ENCODE measurements around the gene BICC1. TPM values are rescaled to one million over a fixed set of nuclear protein-coding genes. Genes with fewer than 3 reads are reported as not detected.

BICC1 gene
- total and polyA plus RNA-seq, 4 donors, result 0.82 to 6.1 (median 4.5) TPM

DNA sequence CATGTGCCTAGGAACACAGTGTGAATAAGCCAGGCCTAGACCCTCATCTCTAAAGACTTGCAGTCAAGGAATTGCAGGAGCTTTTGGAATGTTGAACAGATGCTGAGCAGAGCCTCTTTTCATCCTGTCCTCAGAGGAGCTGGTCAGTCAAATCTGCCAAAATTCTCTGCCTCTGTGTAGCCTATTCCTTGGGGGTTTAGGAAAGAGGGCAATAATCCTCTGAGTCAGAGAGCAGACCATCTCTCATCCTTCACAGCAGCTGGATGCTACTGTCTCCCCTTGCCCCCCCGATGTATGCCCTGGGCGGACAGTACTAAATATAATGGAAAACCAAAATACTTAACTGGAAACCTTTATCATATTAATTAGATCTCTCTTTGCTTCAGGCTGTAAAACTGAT is 52.6 kb downstream of the BICC1 start:
- H3K36me3 ChIP-seq (ENCODE audit: control insufficient read depth in 4 of 4, insufficient read depth in 3 of 4, low read depth in 1 of 4, low read length in 3 of 4), result no peaks in the 10 kb centered on the region
- H3K9me3 ChIP-seq (ENCODE audit: control insufficient read depth in 4 of 4, low read length in 3 of 4), result peaks cover 0 to 10% (median 3%) of the 10 kb centered on the region in 4 donors
- H3K9ac ChIP-seq (ENCODE audit: low read depth in 1 of 2, low read length in 2 of 2), result no peak overlapping the region
- no peaks in the 10 kb centered on the region for H3K4me1 ChIP-seq (ENCODE audit: control insufficient read depth in 4 of 4, insufficient read depth in 4 of 4, low read length in 3 of 4)
- WGBS, result 95% methylated on average over 2 of the region's 2 CpGs
- no peak for DNase-seq (ENCODE audit: low spot score)
- no peaks in the 10 kb centered on the region for H3K27me3 ChIP-seq (ENCODE audit: control insufficient read depth in 4 of 4, insufficient read depth in 4 of 4, low read length in 3 of 4)
- TF ChIP-seq, protein P1, sequence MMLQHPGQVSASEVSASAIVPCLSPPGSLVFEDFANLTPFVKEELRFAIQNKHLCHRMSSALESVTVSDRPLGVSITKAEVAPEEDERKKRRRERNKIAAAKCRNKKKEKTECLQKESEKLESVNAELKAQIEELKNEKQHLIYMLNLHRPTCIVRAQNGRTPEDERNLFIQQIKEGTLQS (IDR thresholded peaks at IDR 0.05), result no peak
- no peak for TF ChIP-seq YY1 (IDR thresholded peaks at IDR 0.05)
- no peak for TF ChIP-seq RXRA (IDR thresholded peaks at IDR 0.05)
- no peak overlapping the region for H3K27ac ChIP-seq (ENCODE audit: low read depth in 1 of 2, low read length in 2 of 2)
- H3K4me3 ChIP-seq (ENCODE audit: low read depth in 1 of 3, low read length in 3 of 3), result no peak overlapping the region

DNA sequence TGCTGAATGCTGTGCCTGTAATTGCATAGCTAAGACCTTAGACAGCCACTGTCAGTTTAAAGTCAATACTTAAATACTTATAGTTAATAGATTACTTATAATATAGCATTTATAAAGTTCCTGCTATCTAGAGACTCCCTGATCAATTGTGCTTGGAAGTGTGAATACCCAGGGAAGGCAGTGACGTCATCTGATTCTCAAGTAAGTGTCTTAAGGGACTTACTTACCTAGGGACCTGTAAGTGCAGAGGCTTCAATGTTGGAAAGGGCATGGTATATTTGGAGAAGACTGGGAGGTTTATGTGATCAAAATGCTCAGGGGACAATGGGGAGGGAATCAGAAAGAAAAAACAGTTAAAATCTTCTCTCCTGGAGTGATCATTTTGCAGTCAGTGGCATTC is 55.0 kb downstream of the BICC1 start:
- Histone ChIP-seq H3K27ac (ENCODE audit: low read depth in 1 of 2, low read length in 2 of 2) (no peak overlapping the region), H3K9ac (ENCODE audit: low read depth in 1 of 2, low read length in 2 of 2) (no peak overlapping the region), H3K9me3 (ENCODE audit: control insufficient read depth in 4 of 4, low read length in 3 of 4) (peaks cover 0 to 8% (median 3%) of the 10 kb centered on the region in 4 donors), H3K4me1 (ENCODE audit: control insufficient read depth in 4 of 4, insufficient read depth in 4 of 4, low read length in 3 of 4) (no peaks in the 10 kb centered on the region), H3K36me3 (ENCODE audit: control insufficient read depth in 4 of 4, insufficient read depth in 3 of 4, low read depth in 1 of 4, low read length in 3 of 4) (no peaks in the 10 kb centered on the region), H3K27me3 (ENCODE audit: control insufficient read depth in 4 of 4, insufficient read depth in 4 of 4, low read length in 3 of 4) (no peaks in the 10 kb centered on the region), H3K4me3 (ENCODE audit: low read depth in 1 of 3, low read length in 3 of 3) (no peak overlapping the region)
- WGBS, result 68% methylated on average over 1 of the region's 1 CpG
- DNase-seq (ENCODE audit: low spot score), result no peak
- TF ChIP-seq FOXA1 (IDR thresholded peaks at IDR 0.05), result no peak

DNA sequence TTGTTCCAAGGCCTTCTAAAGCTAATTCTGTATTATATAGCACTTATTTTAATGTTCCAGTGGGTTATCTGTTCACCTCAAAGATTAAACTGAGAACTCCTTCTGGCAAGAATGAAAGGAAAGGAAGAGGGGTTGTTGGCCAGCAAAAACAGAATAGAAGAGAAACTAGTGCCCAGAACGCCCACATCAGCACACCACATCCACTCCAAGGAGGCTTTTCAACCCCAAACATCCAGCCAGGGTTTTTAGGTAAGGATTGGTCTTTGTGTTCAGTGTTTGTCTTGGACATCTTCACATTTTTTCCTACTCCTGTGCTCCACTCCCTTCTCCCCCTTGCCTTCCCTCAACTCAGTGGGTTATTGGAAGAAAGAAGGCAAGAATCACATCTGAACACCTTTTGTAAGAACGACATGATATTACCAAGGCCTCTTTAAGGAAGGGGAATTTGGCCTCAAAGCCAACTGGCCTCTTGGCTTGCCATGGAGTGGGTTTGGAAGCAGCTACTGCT is 55.8 kb downstream of the BICC1 start:
- Histone ChIP-seq H3K27me3 (ENCODE audit: control insufficient read depth in 4 of 4, insufficient read depth in 4 of 4, low read length in 3 of 4) (no peaks in the 10 kb centered on the region), H3K27ac (ENCODE audit: low read depth in 1 of 2, low read length in 2 of 2) (no peak overlapping the region), H3K4me3 (ENCODE audit: low read depth in 1 of 3, low read length in 3 of 3) (no peak overlapping the region), H3K9ac (ENCODE audit: low read depth in 1 of 2, low read length in 2 of 2) (no peak overlapping the region), H3K4me1 (ENCODE audit: control insufficient read depth in 4 of 4, insufficient read depth in 4 of 4, low read length in 3 of 4) (no peaks in the 10 kb centered on the region), H3K36me3 (ENCODE audit: control insufficient read depth in 4 of 4, insufficient read depth in 3 of 4, low read depth in 1 of 4, low read length in 3 of 4) (no peaks in the 10 kb centered on the region), H3K9me3 (ENCODE audit: control insufficient read depth in 4 of 4, low read length in 3 of 4) (peaks cover 0 to 5% (median 0%) of the 10 kb centered on the region in 4 donors)
- 72% methylated on average over 2 of the region's 2 CpGs for WGBS
- no peak for DNase-seq (ENCODE audit: low spot score)
- no peak for TF ChIP-seq GABPA (IDR thresholded peaks at IDR 0.05 in 1 of 2, conservative IDR thresholded peaks at IDR 0.05 in 1 of 2)
- TF ChIP-seq FOXA1 (IDR thresholded peaks at IDR 0.05), result no peak
- TF ChIP-seq JUND (IDR thresholded peaks at IDR 0.05), result no peak
- no peak for TF ChIP-seq YY1 (IDR thresholded peaks at IDR 0.05)
- TF ChIP-seq, protein P2, sequence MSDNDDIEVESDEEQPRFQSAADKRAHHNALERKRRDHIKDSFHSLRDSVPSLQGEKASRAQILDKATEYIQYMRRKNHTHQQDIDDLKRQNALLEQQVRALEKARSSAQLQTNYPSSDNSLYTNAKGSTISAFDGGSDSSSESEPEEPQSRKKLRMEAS (IDR thresholded peaks at IDR 0.05), result no peak

DNA sequence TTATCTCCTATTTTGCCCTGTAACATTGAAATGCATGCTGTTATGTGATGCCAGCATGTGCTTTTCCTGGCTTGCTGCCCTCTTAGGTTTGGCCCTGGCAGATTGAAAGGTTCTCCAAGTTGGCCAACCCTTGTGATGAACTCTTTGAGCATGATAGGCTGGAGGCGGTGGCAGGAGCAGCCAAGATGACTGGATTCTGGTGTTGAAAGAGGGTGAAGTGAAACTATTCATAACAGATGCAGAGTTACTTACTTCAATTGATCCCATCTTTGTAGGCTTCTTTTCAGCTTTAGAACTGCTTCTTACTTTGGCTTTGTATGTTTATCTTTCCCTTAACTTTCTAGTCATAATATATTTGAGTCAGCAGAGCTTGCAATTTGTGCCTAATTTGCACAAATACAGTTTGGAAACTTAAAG is 57.6 kb downstream of the BICC1 start:
- no peak for DNase-seq (ENCODE audit: low spot score)
- Histone ChIP-seq H3K9me3 (ENCODE audit: control insufficient read depth in 4 of 4, low read length in 3 of 4) (peaks cover 0 to 5% (median 0%) of the 10 kb centered on the region in 4 donors), H3K4me1 (ENCODE audit: control insufficient read depth in 4 of 4, insufficient read depth in 4 of 4, low read length in 3 of 4) (no peaks in the 10 kb centered on the region), H3K4me3 (ENCODE audit: low read depth in 1 of 3, low read length in 3 of 3) (no peak overlapping the region), H3K9ac (ENCODE audit: low read depth in 1 of 2, low read length in 2 of 2) (no peak overlapping the region), H3K36me3 (ENCODE audit: control insufficient read depth in 4 of 4, insufficient read depth in 3 of 4, low read depth in 1 of 4, low read length in 3 of 4) (no peaks in the 10 kb centered on the region), H3K27me3 (ENCODE audit: control insufficient read depth in 4 of 4, insufficient read depth in 4 of 4, low read length in 3 of 4) (no peaks in the 10 kb centered on the region), H3K27ac (ENCODE audit: low read depth in 1 of 2, low read length in 2 of 2) (no peak overlapping the region)
- 79% methylated on average over 1 of the region's 1 CpG for WGBS
- TF ChIP-seq, protein P2 (IDR thresholded peaks at IDR 0.05), result no peak
- TF ChIP-seq HNF4A (conservative IDR thresholded peaks at IDR 0.05) (no peak), JUND (IDR thresholded peaks at IDR 0.05) (no peak), GABPA (IDR thresholded peaks at IDR 0.05 in 1 of 2, conservative IDR thresholded peaks at IDR 0.05 in 1 of 2) (no peak), NR2F2 (IDR thresholded peaks at IDR 0.05) (no peak), RXRA (IDR thresholded peaks at IDR 0.05) (no peak), EGR1 (IDR thresholded peaks at IDR 0.05; ENCODE audit: low read depth in 2 of 2) (no peak), TAF1 (conservative IDR thresholded peaks at IDR 0.05) (no peak), RAD21 (IDR thresholded peaks at IDR 0.05) (no peak)
- TF ChIP-seq, protein P3, sequence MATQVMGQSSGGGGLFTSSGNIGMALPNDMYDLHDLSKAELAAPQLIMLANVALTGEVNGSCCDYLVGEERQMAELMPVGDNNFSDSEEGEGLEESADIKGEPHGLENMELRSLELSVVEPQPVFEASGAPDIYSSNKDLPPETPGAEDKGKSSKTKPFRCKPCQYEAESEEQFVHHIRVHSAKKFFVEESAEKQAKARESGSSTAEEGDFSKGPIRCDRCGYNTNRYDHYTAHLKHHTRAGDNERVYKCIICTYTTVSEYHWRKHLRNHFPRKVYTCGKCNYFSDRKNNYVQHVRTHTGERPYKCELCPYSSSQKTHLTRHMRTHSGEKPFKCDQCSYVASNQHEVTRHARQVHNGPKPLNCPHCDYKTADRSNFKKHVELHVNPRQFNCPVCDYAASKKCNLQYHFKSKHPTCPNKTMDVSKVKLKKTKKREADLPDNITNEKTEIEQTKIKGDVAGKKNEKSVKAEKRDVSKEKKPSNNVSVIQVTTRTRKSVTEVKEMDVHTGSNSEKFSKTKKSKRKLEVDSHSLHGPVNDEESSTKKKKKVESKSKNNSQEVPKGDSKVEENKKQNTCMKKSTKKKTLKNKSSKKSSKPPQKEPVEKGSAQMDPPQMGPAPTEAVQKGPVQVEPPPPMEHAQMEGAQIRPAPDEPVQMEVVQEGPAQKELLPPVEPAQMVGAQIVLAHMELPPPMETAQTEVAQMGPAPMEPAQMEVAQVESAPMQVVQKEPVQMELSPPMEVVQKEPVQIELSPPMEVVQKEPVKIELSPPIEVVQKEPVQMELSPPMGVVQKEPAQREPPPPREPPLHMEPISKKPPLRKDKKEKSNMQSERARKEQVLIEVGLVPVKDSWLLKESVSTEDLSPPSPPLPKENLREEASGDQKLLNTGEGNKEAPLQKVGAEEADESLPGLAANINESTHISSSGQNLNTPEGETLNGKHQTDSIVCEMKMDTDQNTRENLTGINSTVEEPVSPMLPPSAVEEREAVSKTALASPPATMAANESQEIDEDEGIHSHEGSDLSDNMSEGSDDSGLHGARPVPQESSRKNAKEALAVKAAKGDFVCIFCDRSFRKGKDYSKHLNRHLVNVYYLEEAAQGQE (IDR thresholded peaks at IDR 0.05), result no peak
- TF ChIP-seq, protein P1 (IDR thresholded peaks at IDR 0.05), result no peak
- TF ChIP-seq, protein P4, sequence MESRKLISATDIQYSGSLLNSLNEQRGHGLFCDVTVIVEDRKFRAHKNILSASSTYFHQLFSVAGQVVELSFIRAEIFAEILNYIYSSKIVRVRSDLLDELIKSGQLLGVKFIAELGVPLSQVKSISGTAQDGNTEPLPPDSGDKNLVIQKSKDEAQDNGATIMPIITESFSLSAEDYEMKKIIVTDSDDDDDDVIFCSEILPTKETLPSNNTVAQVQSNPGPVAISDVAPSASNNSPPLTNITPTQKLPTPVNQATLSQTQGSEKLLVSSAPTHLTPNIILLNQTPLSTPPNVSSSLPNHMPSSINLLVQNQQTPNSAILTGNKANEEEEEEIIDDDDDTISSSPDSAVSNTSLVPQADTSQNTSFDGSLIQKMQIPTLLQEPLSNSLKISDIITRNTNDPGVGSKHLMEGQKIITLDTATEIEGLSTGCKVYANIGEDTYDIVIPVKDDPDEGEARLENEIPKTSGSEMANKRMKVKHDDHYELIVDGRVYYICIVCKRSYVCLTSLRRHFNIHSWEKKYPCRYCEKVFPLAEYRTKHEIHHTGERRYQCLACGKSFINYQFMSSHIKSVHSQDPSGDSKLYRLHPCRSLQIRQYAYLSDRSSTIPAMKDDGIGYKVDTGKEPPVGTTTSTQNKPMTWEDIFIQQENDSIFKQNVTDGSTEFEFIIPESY (IDR thresholded peaks at IDR 0.05), result no peak

Data from liver (tissue), 9 donors.